Heart right ventricle (tissue), 16 donors: ENCODE results near the gene PLPP2. TPM values are rescaled to one million over a fixed set of nuclear protein-coding genes. Genes with fewer than 3 reads are reported as not detected.

Source experiments
- ATAC-seq, 8 donors: fragments of 200-7000 bp; cut with Tn5 transposase; one replicate each; pipeline ENCODE4 v1.9.1; 2020; ENCODE audit warnings: mild to moderate bottlenecking in 8 of 8, moderate library complexity in 8 of 8, moderate number of reproducible peaks in 1 of 8
- DNase-seq, 2 donors: peaks; one replicate each; pipeline ENCODE4 v3.0.0-alpha.2; 2020
- H3K27ac ChIP-seq, 10 donors: fragments of 200-600 bp; sonication (generic) in 2 of 10; one replicate each; pipeline versions ENCODE4 v1.5.0 to v1.8.0; 2020 to 2022; ENCODE audit warnings: mild to moderate bottlenecking in 3 of 10
- H3K27me3 ChIP-seq, 7 donors: fragments of 200-600 bp; one replicate each; pipeline ENCODE4 v1.8.0; 2021 to 2022; ENCODE audit warnings: mild to moderate bottlenecking in 2 of 7
- H3K36me3 ChIP-seq, 9 donors: fragments of 200-600 bp; sonication (generic) in 1 of 9; one replicate each; pipeline versions ENCODE4 v1.5.0 to v1.8.0; 2020 to 2022; ENCODE audit warnings: mild to moderate bottlenecking in 2 of 9
- H3K4me1 ChIP-seq, 9 donors: fragments of 200-600 bp; sonication (generic) in 1 of 9; one replicate each; pipeline versions ENCODE4 v1.5.0 to v1.8.0; 2020 to 2022; ENCODE audit warnings: mild to moderate bottlenecking in 4 of 9
- H3K4me3 ChIP-seq, 10 donors: fragments of 200-600 bp; sonication (generic) in 2 of 10; one replicate each; pipeline versions ENCODE4 v1.5.0 to v1.8.0; 2020 to 2022; ENCODE audit warnings: mild to moderate bottlenecking in 7 of 10, moderate library complexity in 2 of 10
- H3K9me3 ChIP-seq, 11 donors: fragments of 200-600 bp in 10 of 11; sonication (generic) in 2 of 11; one replicate each; pipeline versions ENCODE4 v1.5.0 to v1.8.0; 2013 to 2022; ENCODE audit warnings: mild to moderate bottlenecking in 2 of 11, control low read depth in 1 of 11, moderate library complexity in 1 of 11
- WGBS, 2 donors: extraction: QIAGEN DNeasy Blood & Tissue Kit; methylation state at CpG; one replicate each; pipeline ENCODE4 v1.1.7; 2013; ENCODE audit warnings: inconsistent platforms in 1 of 2; 5-methylcytosine and 5-hydroxymethylcytosine counted together
- intact Hi-C, 10 donors: fragments of 100-400 bp; cut with DNase I; formaldehyde crosslinking; loops; one replicate each; pipeline versions ENCODE4 v1.11.1 to v1.14.2; 2022
- polyA plus RNA-seq, 2 donors: library from polyadenylated mRNA; stranded (reverse); fragments of 200-250 nt; gene quantifications; one replicate each; pipeline ENCODE4 v1.2.3, GENCODE V29; 2013
- total RNA-seq, 10 donors: library from RNA; stranded (reverse); fragmentation: NEBNext Ultra II Directional in 3 of 10; extraction: Animal tissue kit (Norgen Biotek cat#: 25700) in 3 of 10; gene quantifications; one replicate each; pipeline versions ENCODE4 v1.2.1 to v1.2.4, GENCODE V29; 2021 to 2023
- TF ChIP-seq, protein P1 (sequence below), 9 donors: fragments of 200-600 bp; sonication (generic) in 2 of 9; IDR thresholded peaks; one replicate each; pipeline versions ENCODE4 v1.5.0 to v1.8.0; 2021 to 2022; ENCODE audit warnings: antibody characterized with exemption in 9 of 9, mild to moderate bottlenecking in 5 of 9, moderate library complexity in 1 of 9
- donor health status: Arrhythmogenic right ventricular cardiomyopathy.
- donor health status: ischemic (EF 13 %, LVEDD 7.1; RV severe dilation, severe dysfunction).
- donor health status: healthy with polysubstance abuse.
- donor health status: DM: no; HTN: yes; CAD: no.
- donor health status: DM: no; HTN: no; CAD: no.
- donor health status: ischemic (EF 25% LVEDD 6.9; RV normal size, moderate dysfunction).
- donor health status: ischemic (EF 25% LVEDD 5.7; RV mildly dilated, moderate dysfunction).
- donor health status: healthy.
- donor health status: DM: yes; HTN: yes; CAD: no.
- donor health status: Ischemic cardiomyopathy.
- donor health status: ischemic (EF 35%, LVEDD 5.7; RV mildly dilated, moderate dysfunction).
- donor health status: nonischemic (EF 11% LVEDD 7.7; RV severe dilation, severe dysfunction).
- donor health status: DM: yes; HTN: yes; CAD: no.
- donor health status: PGD.
- donor health status: ischemic (EF 29% LVEDD 5.4; RV normal size, mild dysfunction).
- donor health status: nonischemic (EF 23%, LVEDD 6.1; RV moderate dilation, normal function).

PLPP2 gene
- total and polyA plus RNA-seq, 12 donors = 0.14 to 2.8 (median 0.76) TPM

DNA sequence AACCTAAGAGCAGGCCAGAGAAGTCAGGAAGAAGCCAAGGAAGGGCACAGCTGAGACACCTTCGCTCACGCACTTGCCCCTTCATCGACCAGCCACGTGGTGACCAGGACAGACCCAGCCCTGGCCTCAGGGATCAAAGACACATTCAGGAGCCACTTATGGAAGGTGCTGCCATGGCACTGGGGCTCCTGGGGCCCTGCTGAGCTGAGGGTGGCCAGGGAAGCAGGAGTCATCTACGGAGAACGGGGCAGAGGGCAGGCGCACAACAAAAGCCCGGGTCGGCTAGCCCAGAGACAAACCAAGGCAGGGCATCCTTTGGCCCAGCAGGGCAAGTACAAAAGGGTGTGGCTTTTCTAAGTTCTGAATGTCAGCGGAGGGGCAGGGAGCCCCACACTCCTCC lies 2.3 kb downstream of the PLPP2 start:
- Histone ChIP-seq H3K4me3 (no peak overlapping the region), H3K9me3 (no peaks in the 10 kb centered on the region), H3K36me3 (no peaks in the 10 kb centered on the region), H3K27me3 (peaks cover 19 to 48% (median 40%) of the 10 kb centered on the region in 7 donors), H3K27ac (no peak overlapping the region), H3K4me1 (peaks cover 0 to 18% (median 13%) of the 10 kb centered on the region in 9 donors)
- intact Hi-C loops = no loop called here
- TF ChIP-seq, protein P1, sequence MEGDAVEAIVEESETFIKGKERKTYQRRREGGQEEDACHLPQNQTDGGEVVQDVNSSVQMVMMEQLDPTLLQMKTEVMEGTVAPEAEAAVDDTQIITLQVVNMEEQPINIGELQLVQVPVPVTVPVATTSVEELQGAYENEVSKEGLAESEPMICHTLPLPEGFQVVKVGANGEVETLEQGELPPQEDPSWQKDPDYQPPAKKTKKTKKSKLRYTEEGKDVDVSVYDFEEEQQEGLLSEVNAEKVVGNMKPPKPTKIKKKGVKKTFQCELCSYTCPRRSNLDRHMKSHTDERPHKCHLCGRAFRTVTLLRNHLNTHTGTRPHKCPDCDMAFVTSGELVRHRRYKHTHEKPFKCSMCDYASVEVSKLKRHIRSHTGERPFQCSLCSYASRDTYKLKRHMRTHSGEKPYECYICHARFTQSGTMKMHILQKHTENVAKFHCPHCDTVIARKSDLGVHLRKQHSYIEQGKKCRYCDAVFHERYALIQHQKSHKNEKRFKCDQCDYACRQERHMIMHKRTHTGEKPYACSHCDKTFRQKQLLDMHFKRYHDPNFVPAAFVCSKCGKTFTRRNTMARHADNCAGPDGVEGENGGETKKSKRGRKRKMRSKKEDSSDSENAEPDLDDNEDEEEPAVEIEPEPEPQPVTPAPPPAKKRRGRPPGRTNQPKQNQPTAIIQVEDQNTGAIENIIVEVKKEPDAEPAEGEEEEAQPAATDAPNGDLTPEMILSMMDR (IDR thresholded peaks at IDR 0.05) = no peak
- no peak for DNase-seq
- 76 to 83% methylated on average over 10 of the region's 10 CpGs for WGBS, 2 donors
- ATAC-seq = no peak

GRCh38 chr19:287381-287871 lies 3.8 kb downstream of the PLPP2 start:
- 85 to 86% methylated on average over 19 of the region's 19 CpGs for WGBS, 2 donors
- Histone ChIP-seq H3K27me3 (peaks cover 7 to 34% (median 25%) of the 10 kb centered on the region in 7 donors), H3K4me1 (peaks cover 0 to 17% (median 13%) of the 10 kb centered on the region in 9 donors), H3K36me3 (no peaks in the 10 kb centered on the region), H3K27ac (no peak overlapping the region), H3K4me3 (no peak overlapping the region), H3K9me3 (no peaks in the 10 kb centered on the region)
- TF ChIP-seq, protein P1 (IDR thresholded peaks at IDR 0.05) = no peak
- DNase-seq (no peak), ATAC-seq (no peak)
- intact Hi-C loops = no loop called here

DNA sequence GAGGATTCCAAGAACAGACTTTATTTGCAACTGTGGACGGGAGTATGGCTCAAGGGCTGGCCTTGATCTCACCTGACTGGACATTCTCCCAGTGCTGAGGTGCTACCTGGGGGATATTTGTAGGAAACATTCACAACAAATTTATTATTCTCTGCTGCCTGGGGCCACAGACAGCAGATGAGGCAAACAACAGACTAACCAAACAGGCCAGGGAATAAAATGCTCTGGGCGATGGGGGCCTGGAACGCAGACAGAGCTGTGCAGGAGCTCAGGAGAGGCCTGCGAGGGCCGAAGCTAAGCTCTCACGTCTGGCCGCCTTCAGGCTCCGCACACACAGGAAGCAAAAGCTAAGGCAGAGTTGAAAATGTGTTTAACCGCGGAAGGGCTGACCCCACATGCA lies 7.8 kb downstream of the PLPP2 start:
- TF ChIP-seq, protein P1 (IDR thresholded peaks at IDR 0.05) = no peak
- H3K27me3 ChIP-seq = peaks cover 0 to 32% (median 22%) of the 10 kb centered on the region in 7 donors
- ATAC-seq (no peak), DNase-seq (no peak)
- intact Hi-C loops = no loop called here
- H3K27ac ChIP-seq = no peak overlapping the region
- WGBS, 2 donors = 84 to 86% methylated on average over 10 of the region's 10 CpGs
- H3K36me3 ChIP-seq = no peaks in the 10 kb centered on the region
- H3K9me3 ChIP-seq = no peaks in the 10 kb centered on the region
- H3K4me3 ChIP-seq = no peak overlapping the region
- H3K4me1 ChIP-seq = no peaks in the 10 kb centered on the region

- no peaks in the 10 kb centered on the region for H3K4me1 ChIP-seq
- TF ChIP-seq, protein P1 (IDR thresholded peaks at IDR 0.05) = no peak
- no peak for ATAC-seq
- H3K27ac ChIP-seq = no peak overlapping the region
- WGBS, 2 donors = 73 to 77% methylated on average over 13 of the region's 13 CpGs
- intact Hi-C loops = no loop called here
- no peaks in the 10 kb centered on the region for H3K9me3 ChIP-seq
- no peaks in the 10 kb centered on the region for H3K36me3 ChIP-seq
- peaks cover 7 to 39% (median 31%) of the 10 kb centered on the region in 7 donors for H3K27me3 ChIP-seq
- H3K4me3 ChIP-seq = no peak overlapping the region
- DNase-seq = no peak
These were observed 8.7 kb downstream of the PLPP2 start for GRCh38 chr19:282501-282900.
